C4-2B (cell line): Measurements from ENCODE around the gene NKTR.

ENCODE experiments used
- ZFX ChIP-seq: fragments of 450-650 bp; IDR thresholded peaks from 2 replicates; pipeline ENCODE4 v1.6.1; 2017
- TF ChIP-seq, protein P1 (sequence below): fragments of 450-650 bp; conservative IDR thresholded peaks from 2 replicates; pipeline ENCODE4 v1.5.1; 2017; ENCODE audit warnings: mild to moderate bottlenecking

DNA sequence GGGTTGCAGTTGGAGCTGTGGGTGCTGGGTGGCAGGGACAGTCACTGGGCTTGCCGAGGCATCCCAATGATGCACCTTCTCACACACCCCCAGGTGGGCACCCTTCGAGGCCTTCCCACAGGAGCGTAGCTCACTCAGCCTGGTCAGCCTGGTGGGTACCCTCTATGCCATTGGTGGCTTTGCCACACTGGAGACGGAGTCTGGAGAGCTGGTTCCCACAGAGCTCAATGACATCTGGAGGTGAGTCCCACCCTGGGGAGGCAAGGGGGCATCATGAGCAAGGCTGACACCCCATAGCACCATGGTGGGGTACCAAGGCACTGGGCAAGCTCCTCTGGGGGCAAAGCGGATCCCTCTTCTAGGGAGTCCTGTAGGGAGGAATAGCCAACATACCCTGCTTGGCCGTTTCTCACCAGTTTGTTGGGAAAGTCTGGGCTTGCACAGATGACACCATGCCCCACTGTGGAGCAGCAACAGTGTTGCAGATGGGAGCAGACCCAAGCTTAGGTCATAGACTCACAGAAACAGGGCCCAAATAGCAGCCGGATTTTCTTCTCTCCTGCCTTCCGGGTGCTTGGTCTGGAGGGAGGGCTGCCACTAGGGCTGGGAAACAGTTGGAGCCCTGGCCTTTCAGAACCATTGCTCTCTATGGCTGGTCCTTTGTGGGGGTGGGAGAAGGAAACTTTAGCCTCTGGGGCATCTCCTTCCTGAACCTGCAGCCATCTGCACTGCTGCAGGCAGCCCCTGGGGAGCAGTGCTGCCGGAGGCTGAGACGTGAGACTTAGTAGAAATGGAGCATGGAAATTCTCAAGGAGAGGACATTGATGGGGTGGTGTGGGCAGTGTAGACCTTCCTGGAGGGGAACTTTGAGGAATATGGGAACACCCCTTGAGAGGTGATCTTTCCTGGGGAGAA, 90.5 kb downstream of the NKTR start:
- TF ChIP-seq, protein P1, sequence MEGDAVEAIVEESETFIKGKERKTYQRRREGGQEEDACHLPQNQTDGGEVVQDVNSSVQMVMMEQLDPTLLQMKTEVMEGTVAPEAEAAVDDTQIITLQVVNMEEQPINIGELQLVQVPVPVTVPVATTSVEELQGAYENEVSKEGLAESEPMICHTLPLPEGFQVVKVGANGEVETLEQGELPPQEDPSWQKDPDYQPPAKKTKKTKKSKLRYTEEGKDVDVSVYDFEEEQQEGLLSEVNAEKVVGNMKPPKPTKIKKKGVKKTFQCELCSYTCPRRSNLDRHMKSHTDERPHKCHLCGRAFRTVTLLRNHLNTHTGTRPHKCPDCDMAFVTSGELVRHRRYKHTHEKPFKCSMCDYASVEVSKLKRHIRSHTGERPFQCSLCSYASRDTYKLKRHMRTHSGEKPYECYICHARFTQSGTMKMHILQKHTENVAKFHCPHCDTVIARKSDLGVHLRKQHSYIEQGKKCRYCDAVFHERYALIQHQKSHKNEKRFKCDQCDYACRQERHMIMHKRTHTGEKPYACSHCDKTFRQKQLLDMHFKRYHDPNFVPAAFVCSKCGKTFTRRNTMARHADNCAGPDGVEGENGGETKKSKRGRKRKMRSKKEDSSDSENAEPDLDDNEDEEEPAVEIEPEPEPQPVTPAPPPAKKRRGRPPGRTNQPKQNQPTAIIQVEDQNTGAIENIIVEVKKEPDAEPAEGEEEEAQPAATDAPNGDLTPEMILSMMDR, result no peak
- TF ChIP-seq ZFX, result no peak
